IPS DF 6.9 (cell line): ENCODE measurements around the gene MAGI2.
"Not testable (repeated sequence)": the region's sequence is repeated elsewhere in the genome, so short reads cannot be mapped to it uniquely, and the experiment has no call there.

Source experiments
- DNase-seq: peaks from one replicate; pipeline ENCODE4 v3.0.0-alpha.2; 2013; ENCODE audit warnings: low read depth, low spot score
- H3K27ac ChIP-seq: one replicate; pipeline ENCODE4 v1.5.1; 2013; ENCODE audit warnings: low read length, control low read depth
- H3K27me3 ChIP-seq: 2 replicates; pipeline ENCODE4 v1.6.1; 2013; ENCODE audit warnings: mild to moderate bottlenecking, low read length; ENCODE audit not compliant: control insufficient read depth, insufficient read depth
- H3K36me3 ChIP-seq: 2 replicates; pipeline ENCODE4 v1.6.1; 2013; ENCODE audit warnings: low read length; ENCODE audit not compliant: control insufficient read depth, insufficient read depth
- H3K4me1 ChIP-seq: 2 replicates; pipeline ENCODE4 v1.6.1; 2013; ENCODE audit warnings: low read length; ENCODE audit not compliant: control insufficient read depth, insufficient read depth
- H3K4me3 ChIP-seq: 2 replicates; pipeline ENCODE4 v1.5.1; 2013; ENCODE audit warnings: mild to moderate bottlenecking, low read length
- H3K9me3 ChIP-seq: 2 replicates; pipeline ENCODE4 v1.6.1; 2013; ENCODE audit warnings: low read length, inconsistent platforms; ENCODE audit not compliant: control insufficient read depth, insufficient read depth
- WGBS: extraction: QIAGEN DNeasy Blood & Tissue Kit; methylation state at CpG from one replicate; pipeline ENCODE4 v1.1.7; 2013; ENCODE audit warnings: mixed read lengths, missing lambda C conversion rate; ENCODE audit not compliant: insufficient read length, insufficient coverage; 5-methylcytosine and 5-hydroxymethylcytosine counted together

MAGI2 gene

DNA sequence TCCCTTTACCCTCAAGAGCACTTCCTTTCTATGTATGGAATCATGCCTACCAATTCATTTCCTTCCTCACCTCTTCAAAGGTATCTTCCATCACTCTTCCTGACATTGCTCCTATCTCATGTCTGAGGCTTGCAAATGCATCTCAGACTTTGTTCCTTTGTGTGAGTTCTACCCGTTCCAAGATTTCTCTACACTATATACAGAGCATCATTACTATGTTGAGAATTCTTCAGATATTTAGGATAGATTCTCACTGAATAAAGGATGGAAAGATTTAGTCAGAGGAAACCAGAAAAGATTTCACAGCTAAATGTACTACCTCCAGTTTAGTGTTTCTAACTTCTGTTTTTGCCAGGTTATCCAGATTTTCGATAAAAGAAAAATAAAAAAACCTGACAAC is 1192.2 kb downstream of the MAGI2 start:
- H3K4me1 ChIP-seq = no peaks in the 10 kb centered on the region
- H3K36me3 ChIP-seq = no peaks in the 10 kb centered on the region
- DNase-seq = no peak
- no peaks in the 10 kb centered on the region for H3K9me3 ChIP-seq
- H3K4me3 ChIP-seq = no peak overlapping the region
- no CpG with 5 or more reads among the region's 2 CpGs for WGBS
- H3K27ac ChIP-seq = no peak overlapping the region
- no peaks in the 10 kb centered on the region for H3K27me3 ChIP-seq

DNA sequence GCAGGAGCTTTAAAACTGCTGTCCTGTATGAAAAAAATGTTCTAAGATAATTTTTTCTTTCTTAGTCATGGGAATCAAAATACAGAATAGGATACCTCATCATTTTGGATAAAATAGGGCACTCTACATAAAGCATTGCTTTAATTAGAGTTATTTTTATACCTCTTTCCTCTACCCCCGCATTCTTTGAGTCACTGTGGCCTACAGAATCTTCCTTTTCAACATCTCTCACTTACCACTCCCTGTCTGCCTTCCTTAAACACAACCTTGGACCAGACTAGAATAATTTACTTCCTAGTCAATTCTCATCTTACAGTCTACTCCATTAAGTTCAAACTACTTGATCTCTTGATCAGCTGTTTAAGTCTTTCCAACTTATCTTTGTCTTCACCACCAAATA is 1192.6 kb downstream of the MAGI2 start:
- Histone ChIP-seq H3K4me1 (no peaks in the 10 kb centered on the region), H3K4me3 (no peak overlapping the region), H3K27ac (no peak overlapping the region), H3K27me3 (no peaks in the 10 kb centered on the region), H3K9me3 (no peaks in the 10 kb centered on the region), H3K36me3 (no peaks in the 10 kb centered on the region)
- WGBS = no CpG with 5 or more reads among the region's 1 CpG
- no peak for DNase-seq

DNA sequence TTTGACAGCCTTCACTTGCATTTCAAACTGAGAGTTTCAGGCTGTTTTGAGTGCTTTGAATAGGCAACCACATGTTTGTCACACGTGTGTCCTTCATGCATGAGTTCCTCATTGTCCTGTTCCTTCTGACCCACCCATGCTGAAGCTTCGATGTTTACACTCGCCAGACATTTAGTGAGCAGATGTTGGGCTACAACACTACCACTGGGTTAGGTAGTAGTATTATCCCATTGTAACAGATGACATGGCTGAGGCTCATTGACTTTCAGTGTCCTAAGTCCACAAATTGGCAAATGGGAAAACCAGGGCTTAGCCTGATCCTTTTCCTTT is 1198.8 kb downstream of the MAGI2 start:
- no peaks in the 10 kb centered on the region for H3K4me1 ChIP-seq
- no CpG with 5 or more reads among the region's 3 CpGs for WGBS
- H3K27ac ChIP-seq = no peak overlapping the region
- H3K36me3 ChIP-seq = no peaks in the 10 kb centered on the region
- no peaks in the 10 kb centered on the region for H3K9me3 ChIP-seq
- H3K27me3 ChIP-seq = no peaks in the 10 kb centered on the region
- H3K4me3 ChIP-seq = no peak overlapping the region
- DNase-seq = no peak

DNA sequence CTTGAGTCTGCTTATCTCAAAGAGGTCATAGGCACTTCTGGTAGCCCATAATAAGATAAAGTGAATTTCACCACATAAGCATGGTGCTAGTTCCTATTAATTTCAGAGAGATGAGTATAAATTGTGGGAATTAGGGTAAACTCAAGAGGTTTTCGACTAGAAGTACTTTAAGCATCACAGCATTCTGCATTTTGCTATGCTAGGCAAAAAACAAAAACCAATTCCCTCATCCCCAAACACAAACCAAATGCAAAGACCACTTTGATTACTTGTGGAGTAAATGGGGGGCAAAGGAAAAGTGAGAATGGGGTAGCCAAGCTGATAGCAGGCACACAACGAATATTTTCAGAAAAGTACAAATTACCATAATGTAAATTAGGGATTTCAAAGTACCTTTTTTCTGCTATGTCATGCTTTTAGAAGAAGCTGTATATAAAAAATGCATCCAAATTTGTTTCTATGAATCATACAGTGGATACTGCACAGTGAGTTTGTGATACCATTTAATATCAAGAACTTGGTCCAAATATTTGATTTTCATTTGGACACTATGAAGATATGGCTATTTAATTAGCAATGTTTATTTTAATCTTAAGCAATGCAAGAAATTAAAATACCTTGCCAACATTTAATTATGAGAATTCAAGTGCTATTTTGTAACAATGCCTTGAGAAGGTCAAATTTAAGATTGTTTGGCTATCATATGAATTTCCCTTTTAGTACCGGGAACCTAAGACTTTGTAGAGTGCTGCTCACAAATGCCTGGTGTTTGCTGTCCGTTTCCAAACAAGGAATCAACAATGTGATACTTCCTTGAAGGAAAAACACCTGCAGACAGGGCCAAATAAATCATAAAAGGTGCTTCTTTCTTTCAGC is 1199.4 kb downstream of the MAGI2 start:
- Histone ChIP-seq H3K4me3 (no peak overlapping the region), H3K9me3 (no peaks in the 10 kb centered on the region), H3K4me1 (no peaks in the 10 kb centered on the region), H3K36me3 (no peaks in the 10 kb centered on the region), H3K27me3 (no peaks in the 10 kb centered on the region), H3K27ac (no peak overlapping the region)
- WGBS = no CpG with 5 or more reads among the region's 4 CpGs
- DNase-seq = no peak

DNA sequence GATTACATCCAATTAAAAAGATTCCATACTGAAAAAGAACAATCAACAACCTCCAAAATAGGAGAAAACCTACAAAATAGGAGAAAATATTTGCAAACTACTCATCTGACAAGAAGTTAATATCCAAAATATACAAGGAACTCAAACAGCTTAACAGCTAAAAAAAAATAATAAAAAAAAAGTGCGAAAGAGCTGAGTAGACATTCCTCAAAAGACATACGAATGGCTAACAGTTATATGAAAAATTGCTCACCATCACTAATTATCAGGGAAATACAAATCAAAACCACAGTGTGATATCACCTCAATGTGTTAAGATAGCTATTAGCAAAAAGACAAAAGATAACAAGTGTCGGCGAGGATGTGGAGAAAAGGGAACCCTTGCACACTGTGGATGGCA is 1204.6 kb downstream of the MAGI2 start:
- Histone ChIP-seq H3K9me3 (no peaks in the 10 kb centered on the region), H3K4me1 (no peaks in the 10 kb centered on the region), H3K27ac (no peak overlapping the region), H3K4me3 (no peak overlapping the region), H3K27me3 (no peaks in the 10 kb centered on the region), H3K36me3 (no peaks in the 10 kb centered on the region)
- no CpG with 5 or more reads among the region's 4 CpGs for WGBS
- DNase-seq = no peak

DNA sequence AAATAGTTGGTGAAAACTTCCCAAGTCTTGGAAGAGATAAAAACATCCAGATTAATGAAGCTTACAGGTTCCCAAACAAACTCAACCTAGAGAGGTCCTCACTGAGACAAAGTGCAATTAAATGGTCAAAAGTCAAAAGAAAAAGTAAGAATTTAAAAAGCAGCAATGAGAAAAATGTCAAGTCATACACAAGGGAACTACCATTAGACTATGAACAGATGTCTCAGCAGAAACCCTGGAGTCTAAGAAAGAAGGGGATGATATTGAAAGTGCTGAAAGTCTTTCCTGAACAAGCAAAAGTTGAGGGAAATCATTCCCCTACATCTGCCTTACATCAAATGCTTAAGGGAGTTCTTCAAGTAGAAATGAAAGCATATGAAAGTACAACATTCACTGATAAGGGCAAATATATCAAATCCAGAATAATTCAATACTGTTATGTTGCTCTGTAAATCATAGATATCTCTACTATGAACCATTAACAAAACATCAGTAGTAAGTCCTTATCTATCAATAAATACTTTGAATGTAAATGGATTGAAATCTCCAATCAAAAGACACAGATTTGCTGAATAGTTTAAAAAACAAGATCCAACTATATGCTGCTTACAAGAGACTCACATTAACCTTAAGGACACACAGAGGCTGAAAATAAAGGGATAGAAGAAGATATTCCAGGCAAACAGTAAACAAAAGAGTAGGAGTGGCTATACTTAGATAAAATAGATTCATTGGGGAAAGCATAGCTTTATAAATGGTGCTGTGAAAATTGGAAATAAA is 1205.4 kb downstream of the MAGI2 start:
- Histone ChIP-seq H3K9me3 (no peaks in the 10 kb centered on the region), H3K36me3 (no peaks in the 10 kb centered on the region), H3K4me1 (no peaks in the 10 kb centered on the region), H3K27me3 (no peaks in the 10 kb centered on the region), H3K27ac (no peak overlapping the region), H3K4me3 (no peak overlapping the region)
- DNase-seq = no peak

DNA sequence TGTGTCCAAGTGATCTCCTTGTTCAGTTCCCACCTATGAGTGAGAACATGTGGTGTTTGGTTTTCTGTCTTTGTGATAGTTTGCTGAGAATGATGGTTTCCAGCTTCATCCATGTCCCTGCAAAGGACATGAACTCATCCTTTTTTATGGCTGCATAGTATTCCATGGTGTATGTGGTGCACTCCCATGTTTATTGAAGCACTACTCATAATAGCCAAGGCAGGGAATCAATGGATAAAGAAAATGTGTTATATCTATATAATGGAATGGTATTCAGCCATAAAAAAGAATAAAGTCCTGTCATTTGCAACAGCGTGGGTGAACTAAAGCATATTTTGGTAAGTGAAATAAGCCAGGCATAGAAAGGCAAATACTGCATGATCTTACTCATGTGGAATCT is 1213.3 kb downstream of the MAGI2 start:
- not testable (repeated sequence) for H3K4me1 ChIP-seq, H3K27me3 ChIP-seq, DNase-seq, H3K27ac ChIP-seq, H3K4me3 ChIP-seq, H3K36me3 ChIP-seq, H3K9me3 ChIP-seq
- WGBS = no CpG with 5 or more reads among the region's 1 CpG

DNA sequence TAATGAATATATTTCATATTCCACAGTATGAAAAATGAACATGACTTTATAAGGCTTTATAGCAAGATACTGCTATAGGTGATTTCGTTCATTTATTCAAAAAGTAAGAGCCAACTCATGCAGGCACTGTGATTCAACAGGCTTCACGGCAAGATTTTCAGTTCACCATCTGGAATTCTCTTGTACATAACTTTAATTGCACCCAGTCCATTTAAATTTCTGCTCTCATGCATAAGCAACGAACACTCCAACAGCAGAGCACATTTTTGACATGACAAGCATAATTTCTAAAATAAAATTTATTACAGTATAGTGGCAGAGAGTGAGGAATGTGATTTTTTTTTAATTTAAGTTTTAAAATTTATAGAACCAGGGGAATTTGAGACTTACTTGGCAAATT is 1218.8 kb downstream of the MAGI2 start:
- WGBS = no CpG with 5 or more reads among the region's 3 CpGs
- no peaks in the 10 kb centered on the region for H3K4me1 ChIP-seq

DNA sequence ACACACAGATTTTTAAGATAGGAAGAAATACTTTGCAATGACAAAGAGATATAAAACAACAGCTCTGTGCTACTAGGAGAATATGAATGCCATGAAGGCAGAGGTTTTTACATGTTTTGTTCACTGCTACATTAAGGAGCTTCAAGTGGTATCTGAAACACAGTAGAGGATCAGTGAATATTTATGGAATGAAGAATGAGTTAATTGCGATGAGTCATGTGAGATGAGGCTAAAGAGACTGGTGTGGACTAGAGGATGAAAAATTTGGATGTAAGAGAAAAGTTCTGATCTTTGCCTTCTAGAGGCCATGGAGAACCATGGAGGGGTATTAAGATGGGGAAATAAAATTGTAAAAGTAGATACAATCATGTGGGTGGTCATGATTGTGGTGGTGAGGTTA is 1220.7 kb downstream of the MAGI2 start:
- 100% methylated on average over 1 of the region's 1 CpG for WGBS
- H3K36me3 ChIP-seq = no peaks in the 10 kb centered on the region
- no peak for DNase-seq

More for the DNA sequence above, 1218.8 kb downstream of the MAGI2 start:
- Histone ChIP-seq H3K4me3 (no peak overlapping the region), H3K27ac (no peak overlapping the region), H3K36me3 (no peaks in the 10 kb centered on the region), H3K9me3 (no peaks in the 10 kb centered on the region), H3K27me3 (no peaks in the 10 kb centered on the region)
- DNase-seq = no peak

DNA sequence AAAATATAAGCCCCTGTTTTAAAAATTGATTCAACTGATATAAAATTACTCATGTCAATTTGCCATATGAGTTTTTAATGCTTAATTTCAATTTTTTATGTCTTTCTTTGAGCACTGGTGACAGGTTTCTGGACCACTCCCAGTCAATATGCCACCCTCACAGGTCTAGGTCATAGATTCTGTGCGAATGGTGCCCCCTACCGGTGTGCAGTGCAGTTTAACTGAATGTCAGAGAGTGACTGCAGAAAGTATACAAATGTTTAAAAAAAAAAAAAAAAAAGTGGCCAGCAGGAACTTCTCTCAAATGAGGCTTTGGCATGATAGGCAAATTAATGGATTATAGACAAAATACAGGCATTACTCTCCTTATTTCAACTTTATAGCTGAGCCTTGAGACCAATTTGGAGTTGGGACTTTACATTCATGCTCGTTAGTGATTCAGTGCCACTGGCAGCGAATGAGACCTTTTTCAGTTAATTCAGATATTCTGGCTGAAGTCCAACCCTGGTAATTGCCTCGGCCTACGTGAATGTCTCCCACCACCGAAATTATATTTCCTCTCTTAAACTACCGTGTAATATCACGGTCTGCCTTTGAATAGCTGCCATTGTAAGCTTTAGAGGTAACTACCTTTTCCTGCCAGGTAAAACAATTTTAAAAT is 1227.3 kb downstream of the MAGI2 start:
- no peaks in the 10 kb centered on the region for H3K36me3 ChIP-seq
- no peaks in the 10 kb centered on the region for H3K4me1 ChIP-seq
- H3K4me3 ChIP-seq = no peak overlapping the region
- H3K27ac ChIP-seq = no peak overlapping the region
- peak; percentile 41 for DNase-seq
- no CpG with 5 or more reads among the region's 9 CpGs for WGBS
- H3K9me3 ChIP-seq = no peaks in the 10 kb centered on the region
- no peaks in the 10 kb centered on the region for H3K27me3 ChIP-seq

More for the DNA sequence above, 1220.7 kb downstream of the MAGI2 start:
- no peak overlapping the region for H3K27ac ChIP-seq
- H3K9me3 ChIP-seq = no peaks in the 10 kb centered on the region
- no peak overlapping the region for H3K4me3 ChIP-seq
- H3K27me3 ChIP-seq = no peaks in the 10 kb centered on the region
- H3K4me1 ChIP-seq = no peaks in the 10 kb centered on the region
